ENCODE results near the gene SPINK4.

Gene SPINK4

GRCh38 chr9:33211695-33212393 lies 28.1 kb upstream of the SPINK4 start:
- Histone ChIP-seq H3K4me1 (ENCODE audit: insufficient read depth, low read length) (peaks cover 9% of the 10 kb centered on the region; the same call in 1 of the 2 replicates), H3K36me3 (ENCODE audit: insufficient read depth, low read length) (no peaks in the 10 kb centered on the region), H3K4me3 (ENCODE audit: low read length) (no peak overlapping the region), H3K27ac (ENCODE audit: low read depth, low read length) (no peak overlapping the region), H3K9ac (ENCODE audit: low read depth, low read length) (no peak overlapping the region), H3K9me3 (ENCODE audit: insufficient read depth, low read depth, low read length) (no peaks in the 10 kb centered on the region), H3K27me3 (ENCODE audit: insufficient read depth, low read length) (peaks cover under 1% of the 10 kb centered on the region; the same call in 1 of the 2 replicates)
- 57% methylated on average over 3 of the region's 3 CpGs for WGBS

GRCh38 chr9:33220681-33221567 lies 19.0 kb upstream of the SPINK4 start:
- no peak overlapping the region for H3K4me3 ChIP-seq (ENCODE audit: low read length)
- H3K36me3 ChIP-seq (ENCODE audit: insufficient read depth, low read length) = no peaks in the 10 kb centered on the region
- H3K27ac ChIP-seq (ENCODE audit: low read depth, low read length) = no peak overlapping the region
- 88% methylated on average over 14 of the region's 14 CpGs for WGBS
- no peaks in the 10 kb centered on the region for H3K4me1 ChIP-seq (ENCODE audit: insufficient read depth, low read length)
- H3K27me3 ChIP-seq (ENCODE audit: insufficient read depth, low read length) = peaks cover 6% of the 10 kb centered on the region; the same call in 1 of the 2 replicates
- no peak overlapping the region for H3K9ac ChIP-seq (ENCODE audit: low read depth, low read length)
- H3K9me3 ChIP-seq (ENCODE audit: insufficient read depth, low read depth, low read length) = no peaks in the 10 kb centered on the region

- Histone ChIP-seq H3K27me3 (ENCODE audit: insufficient read depth, low read length) (peaks cover 6% of the 10 kb centered on the region; the same call in 1 of the 2 replicates), H3K9me3 (ENCODE audit: insufficient read depth, low read depth, low read length) (no peaks in the 10 kb centered on the region), H3K9ac (ENCODE audit: low read depth, low read length) (no peak overlapping the region), H3K4me3 (ENCODE audit: low read length) (no peak overlapping the region), H3K27ac (ENCODE audit: low read depth, low read length) (no peak overlapping the region), H3K36me3 (ENCODE audit: insufficient read depth, low read length) (no peaks in the 10 kb centered on the region), H3K4me1 (ENCODE audit: insufficient read depth, low read length) (no peaks in the 10 kb centered on the region)
- WGBS = 93% methylated on average over 3 of the region's 3 CpGs
These were observed 18.4 kb upstream of the SPINK4 start for GRCh38 chr9:33221568-33221884.

GRCh38 chr9:33222031-33222430 lies 17.9 kb upstream of the SPINK4 start:
- Histone ChIP-seq H3K27me3 (ENCODE audit: insufficient read depth, low read length) (peaks cover 3% of the 10 kb centered on the region; the same call in 1 of the 2 replicates), H3K27ac (ENCODE audit: low read depth, low read length) (no peak overlapping the region), H3K4me3 (ENCODE audit: low read length) (no peak overlapping the region), H3K4me1 (ENCODE audit: insufficient read depth, low read length) (no peaks in the 10 kb centered on the region), H3K36me3 (ENCODE audit: insufficient read depth, low read length) (no peaks in the 10 kb centered on the region), H3K9me3 (ENCODE audit: insufficient read depth, low read depth, low read length) (no peaks in the 10 kb centered on the region), H3K9ac (ENCODE audit: low read depth, low read length) (no peak overlapping the region)
- WGBS = 96% methylated on average over 3 of the region's 3 CpGs

GRCh38 chr9:33223696-33224095 lies 16.3 kb upstream of the SPINK4 start:
- WGBS = 83% methylated on average over 1 of the region's 1 CpG
- no peaks in the 10 kb centered on the region for H3K27me3 ChIP-seq (ENCODE audit: insufficient read depth, low read length)
- H3K27ac ChIP-seq (ENCODE audit: low read depth, low read length) = no peak overlapping the region
- H3K4me1 ChIP-seq (ENCODE audit: insufficient read depth, low read length) = no peaks in the 10 kb centered on the region; the same call in 1 of the 2 replicates
- no peak overlapping the region for H3K4me3 ChIP-seq (ENCODE audit: low read length)
- H3K9me3 ChIP-seq (ENCODE audit: insufficient read depth, low read depth, low read length) = no peaks in the 10 kb centered on the region
- H3K36me3 ChIP-seq (ENCODE audit: insufficient read depth, low read length) = no peaks in the 10 kb centered on the region
- H3K9ac ChIP-seq (ENCODE audit: low read depth, low read length) = no peak overlapping the region

GRCh38 chr9:33225319-33226147 lies 14.4 kb upstream of the SPINK4 start:
- no peak overlapping the region for H3K27ac ChIP-seq (ENCODE audit: low read depth, low read length)
- H3K4me3 ChIP-seq (ENCODE audit: low read length) = no peak overlapping the region
- no peaks in the 10 kb centered on the region for H3K27me3 ChIP-seq (ENCODE audit: insufficient read depth, low read length)
- no peaks in the 10 kb centered on the region for H3K9me3 ChIP-seq (ENCODE audit: insufficient read depth, low read depth, low read length)
- H3K4me1 ChIP-seq (ENCODE audit: insufficient read depth, low read length) = no peaks in the 10 kb centered on the region; the same call in 1 of the 2 replicates
- H3K9ac ChIP-seq (ENCODE audit: low read depth, low read length) = no peak overlapping the region
- WGBS = 31% methylated on average over 5 of the region's 6 CpGs
- H3K36me3 ChIP-seq (ENCODE audit: insufficient read depth, low read length) = no peaks in the 10 kb centered on the region

GRCh38 chr9:33227008-33227398 lies 13.0 kb upstream of the SPINK4 start:
- WGBS = 94% methylated on average over 10 of the region's 10 CpGs
- Histone ChIP-seq H3K4me1 (ENCODE audit: insufficient read depth, low read length) (no peaks in the 10 kb centered on the region; the same call in 1 of the 2 replicates), H3K4me3 (ENCODE audit: low read length) (no peak overlapping the region), H3K9me3 (ENCODE audit: insufficient read depth, low read depth, low read length) (no peaks in the 10 kb centered on the region), H3K27ac (ENCODE audit: low read depth, low read length) (no peak overlapping the region), H3K27me3 (ENCODE audit: insufficient read depth, low read length) (no peaks in the 10 kb centered on the region), H3K9ac (ENCODE audit: low read depth, low read length) (no peak overlapping the region), H3K36me3 (ENCODE audit: insufficient read depth, low read length) (no peaks in the 10 kb centered on the region)

GRCh38 chr9:33227741-33228140 lies 12.2 kb upstream of the SPINK4 start:
- Histone ChIP-seq H3K9me3 (ENCODE audit: insufficient read depth, low read depth, low read length) (no peaks in the 10 kb centered on the region), H3K4me1 (ENCODE audit: insufficient read depth, low read length) (no peaks in the 10 kb centered on the region; the same call in 1 of the 2 replicates), H3K9ac (ENCODE audit: low read depth, low read length) (0 out of 2 replicates have a peak overlapping the region, but pooled peaks have one; percentile 9), H3K4me3 (ENCODE audit: low read length) (no peak overlapping the region), H3K27me3 (ENCODE audit: insufficient read depth, low read length) (no peaks in the 10 kb centered on the region), H3K36me3 (ENCODE audit: insufficient read depth, low read length) (no peaks in the 10 kb centered on the region), H3K27ac (ENCODE audit: low read depth, low read length) (no peak overlapping the region)
- WGBS = 80% methylated on average over 8 of the region's 8 CpGs

- H3K4me1 ChIP-seq (ENCODE audit: insufficient read depth, low read length) = no peaks in the 10 kb centered on the region; the same call in 1 of the 2 replicates
- 85% methylated on average over 4 of the region's 4 CpGs for WGBS
- H3K27me3 ChIP-seq (ENCODE audit: insufficient read depth, low read length) = no peaks in the 10 kb centered on the region
- H3K36me3 ChIP-seq (ENCODE audit: insufficient read depth, low read length) = no peaks in the 10 kb centered on the region
- H3K9ac ChIP-seq (ENCODE audit: low read depth, low read length) = no peak overlapping the region
- no peak overlapping the region for H3K4me3 ChIP-seq (ENCODE audit: low read length)
- no peaks in the 10 kb centered on the region for H3K9me3 ChIP-seq (ENCODE audit: insufficient read depth, low read depth, low read length)
- H3K27ac ChIP-seq (ENCODE audit: low read depth, low read length) = no peak overlapping the region
These were observed 11.4 kb upstream of the SPINK4 start for GRCh38 chr9:33228606-33229005.

- no peak overlapping the region for H3K27ac ChIP-seq (ENCODE audit: low read depth, low read length)
- H3K9me3 ChIP-seq (ENCODE audit: insufficient read depth, low read depth, low read length) = no peaks in the 10 kb centered on the region
- no peaks in the 10 kb centered on the region; the same call in 1 of the 2 replicates for H3K4me1 ChIP-seq (ENCODE audit: insufficient read depth, low read length)
- H3K9ac ChIP-seq (ENCODE audit: low read depth, low read length) = no peak overlapping the region
- no peak overlapping the region for H3K4me3 ChIP-seq (ENCODE audit: low read length)
- H3K36me3 ChIP-seq (ENCODE audit: insufficient read depth, low read length) = no peaks in the 10 kb centered on the region
- no peaks in the 10 kb centered on the region for H3K27me3 ChIP-seq (ENCODE audit: insufficient read depth, low read length)
- whole genome bisulfite sequencing = 82% methylated on average over 8 of the region's 9 CpGs
These were observed 10.4 kb upstream of the SPINK4 start for GRCh38 chr9:33229359-33230114.

Data from HUES64 (cell line).